GM12878 (cell line): ENCODE results near the gene SFXN5. TPM values are rescaled to one million over a fixed set of nuclear protein-coding genes. Genes with fewer than 3 reads are reported as not detected.

ENCODE experiments used
- ATAC-seq: fragments of 200-7000 bp; cut with Tn5 transposase; 3 replicates; pipeline ENCODE4 v1.9.1; 2020; ENCODE audit warnings: mild to moderate bottlenecking, moderate library complexity
- BruUV-seq: library from RNA; stranded (reverse); fragments of 400-500 nt; replicated peaks from 2 replicates; lab custom pipeline; 2021; lab: Mats Ljungman, UMichigan
- CTCF ChIA-PET: fragments of 300-600 bp; sonication (Branson Sonifier 250); formaldehyde crosslinking; extraction: SDS; loops from one replicate; lab custom pipeline; 2021; ENCODE audit warnings: inconsistent platforms; lab: Yijun Ruan, JAX
- POLR2A ChIA-PET: fragments of 350-600 bp; formaldehyde crosslinking; extraction: SDS; loops from one replicate; lab custom pipeline; 2021; ENCODE audit warnings: inconsistent platforms; lab: Charles Lee
- RAD21 ChIA-PET: fragments of 300-600 bp; sonication (Branson Sonifier 250); formaldehyde crosslinking; loops from one replicate; lab custom pipeline; 2023; ENCODE audit warnings: antibody characterized with exemption; ENCODE audit not compliant: unreplicated experiment; lab: Charles Lee
- SMC1A ChIA-PET: fragments of 300-600 bp; sonication (Branson Sonifier 250); formaldehyde crosslinking; loops from one replicate; lab custom pipeline; 2023; ENCODE audit not compliant: unreplicated experiment, uncharacterized antibody; lab: Charles Lee
- DNase-seq: peaks from one replicate; pipeline ENCODE4 v3.0.0-alpha.2; 2011; ENCODE audit warnings: low read depth, low spot score
- FAIRE-seq: peaks from 3 replicates; lab custom pipeline; 2011; peaks lifted over from hg19 to GRCh38; lab: Jason Lieb, UNC
- H2AFZ ChIP-seq: 2 replicates; pipeline ENCODE4 v1.6.0; 2011; ENCODE audit warnings: low read depth, low read length, control low read depth; ENCODE audit not compliant: control insufficient read depth
- H3K27ac ChIP-seq: 2 replicates; pipeline ENCODE4 v1.5.1; 2011; ENCODE audit warnings: control low read depth; ENCODE audit not compliant: control insufficient read depth, insufficient read depth
- H3K27me3 ChIP-seq, 2 experiments: replicated peaks in 1 of 2; 2 replicates each; pipeline versions ENCODE4 v1.6.0 to v1.6.1; 2011; ENCODE audit warnings: low read length in 1 of 2; ENCODE audit not compliant: control insufficient read depth in 2 of 2, insufficient read depth in 2 of 2
- H3K36me3 ChIP-seq, 2 experiments: 2 replicates each; pipeline ENCODE4 v1.5.1; 2011; ENCODE audit warnings: low read length in 1 of 2; ENCODE audit not compliant: control insufficient read depth in 2 of 2, insufficient read depth in 2 of 2
- H3K4me1 ChIP-seq: 2 replicates; pipeline ENCODE4 v1.6.1; 2011; ENCODE audit warnings: mild to moderate bottlenecking, low read length, moderate library complexity, mixed read lengths; ENCODE audit not compliant: control insufficient read depth, insufficient read depth
- H3K4me2 ChIP-seq: 2 replicates; pipeline ENCODE4 v1.6.0; 2011; ENCODE audit warnings: control low read depth; ENCODE audit not compliant: control insufficient read depth, insufficient read depth
- H3K4me3 ChIP-seq: fragments of 200-600 bp; sonication (generic); 2 replicates; pipeline ENCODE4 v1.5.1; 2016
- H3K79me2 ChIP-seq: 2 replicates; pipeline ENCODE4 v1.6.0; 2011; ENCODE audit warnings: low read length; ENCODE audit not compliant: control insufficient read depth, insufficient read depth
- H3K9ac ChIP-seq: 2 replicates; pipeline ENCODE4 v1.8.0; 2011; ENCODE audit warnings: low read length, control low read depth, mixed read lengths; ENCODE audit not compliant: control insufficient read depth, insufficient read depth
- H3K9me3 ChIP-seq: replicated peaks from 3 replicates; pipeline ENCODE4 v1.5.1; 2011; ENCODE audit warnings: mild to moderate bottlenecking, low read length; ENCODE audit not compliant: control insufficient read depth, insufficient read depth
- H4K20me1 ChIP-seq: 2 replicates; pipeline ENCODE4 v1.6.0; 2011; ENCODE audit not compliant: control insufficient read depth, insufficient read depth
- MLLT1 ChIP-seq: fragments of 450-650 bp; IDR thresholded peaks from 2 replicates; pipeline ENCODE4 v1.6.1; 2016; ENCODE audit warnings: mild to moderate bottlenecking
- MTA2 ChIP-seq: fragments of 450-650 bp; IDR thresholded peaks from 2 replicates; pipeline ENCODE4 v1.6.1; 2016; ENCODE audit warnings: low read depth, mild to moderate bottlenecking, moderate library complexity
- MTA3 ChIP-seq: IDR thresholded peaks from 2 replicates; pipeline ENCODE4 v1.6.1; 2012; ENCODE audit warnings: low read length, inconsistent platforms, borderline replicate concordance
- MYB ChIP-seq: fragments of 150-350 bp; IDR thresholded peaks from 2 replicates; pipeline ENCODE4 v1.6.1; 2014; ENCODE audit warnings: mild to moderate bottlenecking, low read depth, low read length, borderline replicate concordance
- NRF1 ChIP-seq: conservative IDR thresholded peaks from 2 replicates; pipeline ENCODE4 v1.6.1; 2011; ENCODE audit warnings: mild to moderate bottlenecking, low read depth, low read length, improper control_type of control experiment
- PBX3 ChIP-seq: IDR thresholded peaks from 2 replicates; pipeline ENCODE4 v1.6.1; 2011; ENCODE audit warnings: mild to moderate bottlenecking, low read depth, low read length, moderate library complexity; ENCODE audit not compliant: insufficient replicate concordance
- YBX1 ChIP-seq: fragments of 450-650 bp; IDR thresholded peaks from 2 replicates; pipeline ENCODE4 v1.6.1; 2016; ENCODE audit warnings: antibody characterized with exemption
- ZNF217 ChIP-seq: fragments of 450-650 bp; IDR thresholded peaks from 2 replicates; pipeline ENCODE4 v1.6.1; 2017; ENCODE audit warnings: antibody characterized with exemption, mild to moderate bottlenecking
- WGBS: methylation state at CpG from one replicate; pipeline ENCODE4 v1.1.6; 2016; ENCODE audit warnings: low lambda C conversion rate; ENCODE audit not compliant: insufficient replicate concordance, insufficient coverage; ENCODE audit errors: missing lambda C conversion rate; 5-methylcytosine and 5-hydroxymethylcytosine counted together
- in situ Hi-C: fragments of 300-500 bp; cut with MboI; formaldehyde crosslinking; loops from 9 replicates; pipeline ENCODE4 v1.14.3; 2018; ENCODE audit warnings: mixed read lengths
- intact Hi-C: fragments of 100-400 bp; cut with micrococcal nuclease; formaldehyde crosslinking; loops from one replicate; pipeline ENCODE4 v1.14.2; 2022; ENCODE audit not compliant: unreplicated experiment
- polyA plus RNA-seq, 11 experiments: library from polyadenylated mRNA; depleted of rRNA in 4 of 11; unstranded in 6 of 11; stranded (reverse) in 5 of 11; fragments of >200 nt; fragmentation: Nextera tagmentation in 4 of 11; fragmentation: Illumina TruSeq in 1 of 11; extraction: Ambion mirVana in 4 of 11; extraction: Trizol in 1 of 11; gene quantifications; 1 replicate in 1 of 11; 2 replicates in 10 of 11; pipeline versions ENCODE4 v1.2.1 to v1.2.3, GENCODE V29; 2011 to 2016; ENCODE audit warnings: inconsistent platforms in 2 of 11, missing spikeins in 2 of 11, low read depth in 1 of 11
- total RNA-seq, 4 experiments: library from RNA; depleted of rRNA in 3 of 4; stranded (reverse); fragments of >200 nt in 3 of 4; fragmentation: Illumina TruSeq in 1 of 4; extraction: Trizol in 1 of 4; gene quantifications; 2 replicates each; pipeline versions ENCODE4 v1.2.1 to v1.2.3, GENCODE V29; 2013 to 2021

The SFXN5 gene
- total and polyA plus RNA-seq, 10 of the 15 experiments (the other 5 are each of a cell fraction or from before 2014, with no cell fraction given) = 3.3 to 15.9 (median 11.2) TPM

- H3K36me3 ChIP-seq = no peaks in the 10 kb centered on the region
- H3K79me2 ChIP-seq = no peaks in the 10 kb centered on the region
- POLR2A ChIA-PET = no interaction called here
- TF ChIP-seq MLLT1 = no peak
- TF ChIP-seq, all 136 proteins: peak for 0
- no peak overlapping the region for H3K9ac ChIP-seq
- no peak for FAIRE-seq
- ChIA-PET CTCF (interaction anchor here (2.7 kb wide), 1 partner anchor 16 kb away, joined by 9 read pairs; no protein-coding TSS in a partner anchor), SMC1A (interaction anchor here (0.8 to 1.0 kb wide), 2 partner anchors 32 to 65 kb away, joined by 3 to 4 read pairs; no protein-coding TSS in a partner anchor), RAD21 (no interaction called here)
- H3K9me3 ChIP-seq = no peaks in the 10 kb centered on the region
- no peak for DNase-seq
- ATAC-seq = no peak
- no peaks in the 10 kb centered on the region for H3K27me3 ChIP-seq
- no peaks in the 10 kb centered on the region for H3K4me1 ChIP-seq
- intact Hi-C loops (no loop called here), in situ Hi-C loops (no loop called here)
- H4K20me1 ChIP-seq = no peaks in the 10 kb centered on the region
- H3K4me2 ChIP-seq = no peak overlapping the region
- WGBS = 49% methylated on average over 13 of the region's 13 CpGs
- H2AFZ ChIP-seq = no peak overlapping the region
- BruUV-seq = no TSS peak
- H3K27ac ChIP-seq = no peak overlapping the region
- no peak overlapping the region for H3K4me3 ChIP-seq
Measured at GRCh38 chr2:72958542-72959385, 112.7 kb downstream of the SFXN5 start.

GRCh38 chr2:72956936-72957335, 114.6 kb downstream of the SFXN5 start:
- no TSS peak for BruUV-seq
- H3K9ac ChIP-seq = no peak overlapping the region
- SMC1A ChIA-PET = no interaction called here
- RAD21 ChIA-PET = no interaction called here
- H3K27ac ChIP-seq = no peak overlapping the region
- no peaks in the 10 kb centered on the region for H3K79me2 ChIP-seq
- no peaks in the 10 kb centered on the region for H3K36me3 ChIP-seq
- in situ Hi-C loops = no loop called here
- H2AFZ ChIP-seq = no peak overlapping the region
- H3K4me3 ChIP-seq = no peak overlapping the region
- no peaks in the 10 kb centered on the region for H3K27me3 ChIP-seq
- FAIRE-seq (no peak), DNase-seq (no peak), ATAC-seq (no peak)
- POLR2A ChIA-PET = no interaction called here
- no peaks in the 10 kb centered on the region for H3K4me1 ChIP-seq
- H3K4me2 ChIP-seq = no peak overlapping the region
- intact Hi-C loops = no loop called here
- CTCF ChIA-PET = interaction anchor here (1.1 to 2.7 kb wide), 2 partner anchors 18 to 64 kb away, joined by 9 to 16 read pairs; no protein-coding TSS in a partner anchor
- H4K20me1 ChIP-seq = no peaks in the 10 kb centered on the region
- 30% methylated on average over 3 of the region's 3 CpGs for WGBS
- no peaks in the 10 kb centered on the region for H3K9me3 ChIP-seq
- TF ChIP-seq YBX1 = no peak
- no peak for TF ChIP-seq MTA3
- no peak for TF ChIP-seq MTA2
- TF ChIP-seq PBX3 = no peak
- TF ChIP-seq MYB = no peak
- no peak for TF ChIP-seq NRF1
- TF ChIP-seq ZNF217 = no peak
